ENCODE measurements around the gene PEX16. TPM values are rescaled to one million over a fixed set of nuclear protein-coding genes. Genes with fewer than 3 reads are reported as not detected.
A peak's percentile ranks its signal among the peaks of the same experiment; 100 is the strongest.

The PEX16 gene
- total RNA-seq, 1 donor from 2014 or later, result 8.5 TPM

- intact Hi-C loops (cut with DNase I), result no loop called here
- DNase-seq (peak; percentile 28), ATAC-seq (ENCODE audit: poor library complexity) (no peak)
Measured at GRCh38 chr11:45887587-45887986, 30.1 kb downstream of the PEX16 start.

GRCh38 chr11:45886816-45887520 lies 30.7 kb downstream of the PEX16 start:
- peak; percentile 11 for DNase-seq
- ATAC-seq (ENCODE audit: poor library complexity), result no peak
- intact Hi-C loops (cut with DNase I), result no loop called here

GRCh38 chr11:45885921-45886721 lies 31.6 kb downstream of the PEX16 start:
- intact Hi-C loops (cut with DNase I), result no loop called here
- ATAC-seq (ENCODE audit: poor library complexity) (no peak), DNase-seq (peak; percentile 37)

- ATAC-seq (ENCODE audit: poor library complexity) (peak; percentile 79), DNase-seq (peak; percentile 67)
- intact Hi-C loops (cut with DNase I), result no loop called here
Measured at GRCh38 chr11:45885274-45885920, 32.3 kb downstream of the PEX16 start, which contains the start of gene MAPK8IP1. Gene MAPK8IP1 (plus strand): TSS chr11:45885651. CDS start chr11:45885821, 170 bp downstream.

- intact Hi-C loops (cut with DNase I), result no loop called here
Measured at GRCh38 chr11:45884596-45885185, 33.0 kb downstream of the PEX16 start.

GRCh38 chr11:45881708-45882368 lies 35.8 kb downstream of the PEX16 start:
- ATAC-seq (ENCODE audit: poor library complexity) (no peak), DNase-seq (peak; percentile 24)

More at GRCh38 chr11:45884596-45885185, 33.0 kb downstream of the PEX16 start:
- ATAC-seq (ENCODE audit: poor library complexity), result no peak
- DNase-seq, result no peak

GRCh38 chr11:45880772-45881570 lies 36.7 kb downstream of the PEX16 start:
- ATAC-seq (ENCODE audit: poor library complexity) (no peak), DNase-seq (peak; percentile 36)
- intact Hi-C loops (cut with DNase I), result no loop called here

More at GRCh38 chr11:45881708-45882368, 35.8 kb downstream of the PEX16 start:
- intact Hi-C loops (cut with DNase I), result no loop called here

GRCh38 chr11:45879803-45880686 lies 37.6 kb downstream of the PEX16 start:
- ATAC-seq (ENCODE audit: poor library complexity) (no peak), DNase-seq (no peak)
- intact Hi-C loops (cut with DNase I), result no loop called here

- intact Hi-C loops (cut with DNase I), result no loop called here
- no peak for DNase-seq
- no peak for ATAC-seq (ENCODE audit: poor library complexity)
Measured at GRCh38 chr11:45877845-45878244, 39.8 kb downstream of the PEX16 start.

- ATAC-seq (ENCODE audit: poor library complexity), result no peak
- DNase-seq, result no peak
- intact Hi-C loops (cut with DNase I), result no loop called here
Measured at GRCh38 chr11:45877221-45877620, 40.5 kb downstream of the PEX16 start.

GRCh38 chr11:45876401-45876800 lies 41.3 kb downstream of the PEX16 start:
- DNase-seq (no peak), ATAC-seq (ENCODE audit: poor library complexity) (peak; percentile 50)
- intact Hi-C loops (cut with DNase I), result no loop called here

GRCh38 chr11:45872651-45873356 lies 44.9 kb downstream of the PEX16 start:
- no peak for DNase-seq
- peak; percentile 68 for ATAC-seq (ENCODE audit: poor library complexity)
- intact Hi-C loops (cut with DNase I), result no loop called here

GRCh38 chr11:45871638-45872037 lies 46.0 kb downstream of the PEX16 start:
- no peak for ATAC-seq (ENCODE audit: poor library complexity)
- intact Hi-C loops (cut with DNase I), result no loop called here
- DNase-seq, result no peak

GRCh38 chr11:45870706-45871105 lies 47.0 kb downstream of the PEX16 start:
- DNase-seq (no peak), ATAC-seq (ENCODE audit: poor library complexity) (no peak)
- intact Hi-C loops (cut with DNase I), result no loop called here

- ATAC-seq (ENCODE audit: poor library complexity), result no peak
- no peak for DNase-seq
- intact Hi-C loops (cut with DNase I), result no loop called here
Measured at GRCh38 chr11:45869551-45869950, 48.1 kb downstream of the PEX16 start.

GRCh38 chr11:45864041-45864440 lies 53.6 kb downstream of the PEX16 start:
- DNase-seq, result no peak
- ATAC-seq (ENCODE audit: poor library complexity), result no peak
- intact Hi-C loops (cut with DNase I), result no loop called here
